Glomerular visceral epithelial cell (primary cell): ENCODE results near the gene APOBEC3H.

ENCODE experiments used
- DNase-seq: peaks from one replicate; pipeline ENCODE4 v3.0.0-alpha.2; 2016; ENCODE audit errors: extremely low spot score

APOBEC3H gene

DNA sequence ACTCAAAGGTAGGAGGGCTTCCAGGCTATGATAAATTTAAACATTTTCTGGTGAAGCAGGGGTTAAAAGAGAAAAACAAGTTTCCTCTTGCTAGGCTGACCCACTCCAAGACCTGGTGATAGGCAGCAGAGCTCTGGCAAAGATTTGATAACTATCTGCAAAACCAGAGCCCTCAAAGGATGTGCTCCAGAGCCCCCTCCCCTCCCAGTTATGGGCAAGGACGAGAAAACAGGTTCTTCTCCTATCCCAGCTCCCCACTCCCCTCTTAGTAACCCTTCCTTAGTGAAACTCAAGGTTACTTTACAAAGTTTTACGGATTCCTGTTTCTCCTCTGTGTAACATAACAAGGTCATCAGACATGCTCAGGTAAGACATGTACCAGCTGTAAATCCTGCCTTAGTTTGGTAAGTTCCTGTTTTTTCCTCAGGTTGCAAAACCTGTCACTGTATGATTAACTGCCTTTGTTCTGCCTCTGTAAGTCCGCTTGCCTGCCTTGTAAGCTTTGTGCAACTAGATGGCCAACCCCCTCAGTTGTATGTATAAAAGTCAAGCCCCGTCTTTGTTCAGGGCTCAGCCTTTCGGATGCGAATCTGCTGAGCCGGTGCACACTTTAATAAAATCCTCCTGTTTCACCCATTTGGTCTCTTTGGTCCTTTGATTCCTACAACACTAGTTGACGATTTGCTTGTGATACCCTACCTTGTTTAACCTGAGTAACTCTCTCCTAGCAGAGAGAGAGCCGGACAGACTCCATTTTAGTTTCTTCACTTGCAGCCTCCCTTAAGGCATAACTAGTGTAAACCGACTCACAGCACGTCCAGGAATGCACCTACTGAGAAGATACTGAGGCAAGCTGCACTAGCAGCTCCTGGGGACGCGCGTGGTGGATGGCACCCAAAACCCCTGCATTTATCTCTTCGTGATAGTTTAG lies 13.9 kb downstream of the APOBEC3H start:
- no peak for DNase-seq

DNA sequence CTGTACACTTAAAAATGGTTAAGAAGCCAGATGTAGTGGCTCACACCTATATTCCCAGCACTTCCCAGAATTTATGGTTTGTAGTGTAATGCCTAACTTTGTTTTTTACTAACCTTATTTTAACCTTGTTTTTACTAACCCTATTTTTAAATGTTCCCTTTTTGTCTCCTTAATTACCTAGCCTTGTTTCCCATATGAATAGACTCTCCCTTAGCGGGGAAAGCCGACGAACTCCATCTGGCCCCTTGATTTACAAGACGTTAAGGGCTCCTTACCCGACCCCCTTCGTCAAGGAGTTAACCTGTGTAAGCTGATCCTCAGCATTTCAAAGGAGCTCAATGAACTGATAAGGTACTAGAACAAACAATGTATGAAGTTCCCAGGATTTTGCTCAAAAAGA lies 17.1 kb downstream of the APOBEC3H start:
- DNase-seq = no peak

DNA sequence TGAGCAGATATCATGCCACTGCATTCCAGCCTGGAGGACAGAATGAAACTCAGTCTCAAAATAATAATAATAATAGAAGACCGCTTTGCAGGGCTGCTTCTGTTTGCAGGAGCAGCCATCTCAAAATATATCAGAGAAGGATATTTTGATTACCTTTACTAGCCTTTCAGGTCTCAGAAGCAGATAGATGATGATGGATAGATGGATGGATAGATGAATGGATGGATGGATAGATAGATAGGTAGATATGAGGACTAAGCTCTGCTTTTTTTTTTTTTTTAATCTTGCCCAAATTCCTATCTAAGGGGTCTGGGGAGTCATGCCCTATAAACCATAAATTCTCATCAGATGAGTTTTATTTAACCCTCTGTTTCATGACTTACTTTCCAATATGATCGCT lies 18.5 kb downstream of the APOBEC3H start:
- no peak for DNase-seq

- DNase-seq = no peak
These were observed 19.1 kb downstream of the APOBEC3H start for GRCh38 chr22:39115977-39116621.

DNA sequence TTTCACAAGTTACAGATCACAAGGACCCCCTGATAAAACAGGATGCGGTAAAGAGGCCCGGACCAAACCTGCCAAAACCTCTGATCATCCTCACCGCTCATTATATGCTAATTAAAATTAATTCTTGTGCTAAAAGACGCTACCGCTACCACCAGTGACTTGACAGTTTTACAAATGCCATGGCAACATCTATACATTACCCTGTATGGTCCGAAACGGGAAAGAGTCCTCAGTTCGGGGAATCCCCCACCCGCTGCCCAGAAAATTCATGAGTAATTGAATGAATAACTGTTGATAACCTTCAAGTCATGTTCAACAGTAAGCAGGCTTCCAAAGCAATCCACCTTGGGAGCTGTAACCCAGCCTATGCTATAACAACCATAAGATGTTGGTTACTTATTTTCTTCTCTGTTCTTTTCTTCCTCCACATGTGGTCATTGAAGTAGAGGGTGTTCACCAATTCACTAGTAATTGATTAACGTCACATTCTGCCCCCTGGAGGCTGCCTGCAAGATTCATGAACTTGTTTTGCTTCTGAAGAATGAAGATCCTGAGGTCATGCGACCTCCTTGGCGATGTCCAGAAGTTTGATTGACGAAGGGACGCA lies 20.6 kb downstream of the APOBEC3H start:
- peak; percentile 40 for DNase-seq

DNA sequence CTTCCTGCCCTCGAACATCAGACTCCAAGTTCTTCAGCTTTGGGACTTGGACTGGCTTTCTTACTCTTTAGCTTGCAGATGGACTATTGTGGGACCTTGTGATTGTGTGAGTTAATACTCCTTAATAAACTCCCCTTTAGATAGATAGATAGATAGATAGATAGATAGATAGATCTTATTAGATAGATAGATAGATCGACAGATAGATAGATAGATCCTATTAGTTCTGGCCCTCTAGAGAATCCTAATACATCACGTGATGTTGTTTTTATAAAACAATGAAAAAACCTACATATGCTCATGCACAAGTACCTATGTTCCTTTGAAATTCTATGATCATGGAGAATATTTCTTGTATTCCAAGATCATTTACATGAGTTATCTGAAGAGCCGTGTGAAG lies 23.9 kb downstream of the APOBEC3H start:
- DNase-seq = no peak

DNA sequence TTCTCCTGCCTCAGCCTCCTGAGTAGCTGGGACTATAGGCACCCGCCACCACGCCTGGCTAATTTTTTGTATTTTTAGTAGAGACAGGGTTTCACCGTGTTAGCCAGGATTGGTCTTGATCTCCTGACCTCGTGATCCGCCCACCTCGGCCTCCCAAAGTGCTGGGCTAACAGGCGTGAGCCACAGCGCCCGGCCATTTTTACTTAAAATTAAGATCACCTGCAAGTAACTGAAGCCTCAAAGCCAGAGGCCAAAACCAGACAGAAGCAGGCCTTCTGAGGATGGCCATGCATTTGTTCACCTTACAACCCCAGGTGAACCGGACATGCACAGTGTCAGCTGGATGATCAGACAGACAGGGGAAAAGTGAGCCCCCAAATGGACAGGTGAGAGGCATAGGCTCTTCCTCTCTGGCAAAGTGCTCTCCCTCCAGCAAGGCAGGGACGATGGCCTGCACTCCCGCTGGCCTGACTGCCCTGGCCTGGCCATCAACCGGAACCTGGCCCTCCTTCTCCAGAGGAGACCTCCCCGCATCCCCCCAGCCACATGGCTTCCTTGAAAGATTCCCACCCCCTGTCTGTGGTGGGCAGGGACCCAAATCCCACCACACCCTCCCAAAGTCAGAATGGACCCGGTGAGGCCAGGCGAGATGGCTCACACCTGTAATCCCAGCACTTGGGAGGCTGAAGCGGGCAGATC lies 25.9 kb downstream of the APOBEC3H start:
- DNase-seq = no peak

DNA sequence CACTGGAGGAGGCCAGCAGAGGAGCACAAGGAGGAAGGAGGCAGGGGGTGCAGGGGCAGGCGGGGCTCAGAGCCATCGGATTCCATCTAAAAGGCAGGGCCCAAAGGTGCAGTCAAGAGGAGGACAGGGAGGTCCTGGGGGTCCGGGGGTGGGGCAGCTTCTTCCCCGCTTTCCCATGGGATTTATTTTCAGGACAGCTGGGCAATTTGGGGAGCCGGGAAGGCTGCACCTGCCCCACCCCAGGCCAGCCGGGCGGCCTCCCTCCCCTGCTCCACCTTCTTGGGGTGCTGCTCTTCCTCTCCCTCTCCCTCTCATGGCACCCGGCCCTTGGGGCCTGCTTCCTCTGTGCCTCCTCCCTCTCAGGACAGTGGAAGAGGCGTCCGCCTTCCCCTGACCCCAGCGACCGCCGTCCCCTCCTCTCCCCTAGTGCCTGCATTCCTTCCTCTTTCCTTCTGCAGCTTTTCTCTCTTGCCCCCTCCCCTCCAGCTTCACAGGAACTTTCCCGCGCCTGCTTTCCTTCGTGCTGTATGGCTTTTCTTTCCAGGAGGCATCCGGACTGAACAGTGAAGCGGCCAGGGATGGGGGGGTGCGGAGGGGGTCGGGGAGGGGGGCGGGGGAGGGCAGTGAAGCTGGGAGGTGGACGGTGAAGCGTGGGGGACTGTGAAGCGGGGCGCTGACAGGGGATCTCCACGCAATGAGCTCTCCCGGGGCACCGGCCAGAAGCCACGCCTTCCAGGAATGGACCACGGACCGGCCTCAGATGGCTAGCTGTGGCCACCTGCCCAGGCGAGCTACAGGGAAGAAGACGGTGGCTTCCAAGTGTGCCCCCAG lies 26.9 kb downstream of the APOBEC3H start:
- no peak for DNase-seq

- no peak for DNase-seq
These were observed 28.6 kb downstream of the APOBEC3H start for GRCh38 chr22:39125622-39126021.

DNA sequence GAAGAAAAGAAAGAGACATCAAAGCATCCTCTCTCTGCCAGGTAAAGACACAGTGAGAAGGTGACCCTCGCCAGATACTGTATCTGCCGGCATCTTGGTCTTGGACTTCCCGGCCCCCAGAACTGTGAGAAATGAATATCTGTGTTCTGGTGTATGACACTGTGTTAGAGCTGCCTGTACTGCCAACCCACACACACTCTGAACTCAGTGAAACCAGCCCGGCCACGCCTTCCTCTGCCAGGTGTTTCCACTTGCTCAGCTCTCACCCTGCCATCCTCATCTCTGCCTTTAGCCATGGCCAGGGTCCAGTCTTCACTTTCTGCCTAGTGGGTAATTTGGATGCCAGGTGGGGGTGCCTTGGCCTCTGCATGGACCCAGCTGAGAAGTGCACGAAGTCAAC lies 31.5 kb downstream of the APOBEC3H start:
- DNase-seq = no peak

GRCh38 chr22:39129081-39129480 lies 32.0 kb downstream of the APOBEC3H start:
- no peak for DNase-seq

DNA sequence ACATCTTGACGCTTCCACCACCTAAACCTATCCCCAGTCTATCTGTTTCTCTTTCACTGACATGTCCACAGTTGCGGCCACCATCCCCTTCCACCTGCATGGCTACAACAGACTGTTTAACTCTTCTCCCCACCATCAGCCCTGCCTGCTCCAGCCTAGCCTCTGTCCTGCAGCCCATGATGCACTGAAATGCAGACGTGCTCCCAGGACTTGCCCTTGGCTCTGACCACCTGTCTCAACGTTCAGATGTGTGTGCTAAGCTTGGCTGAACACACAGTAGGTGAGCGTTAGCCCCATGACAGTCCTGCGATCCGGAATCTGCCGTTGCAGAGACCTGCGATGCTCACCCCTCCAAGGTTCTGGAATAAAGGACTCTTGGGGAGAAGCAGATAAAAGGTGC lies 32.7 kb downstream of the APOBEC3H start:
- DNase-seq = no peak

DNA sequence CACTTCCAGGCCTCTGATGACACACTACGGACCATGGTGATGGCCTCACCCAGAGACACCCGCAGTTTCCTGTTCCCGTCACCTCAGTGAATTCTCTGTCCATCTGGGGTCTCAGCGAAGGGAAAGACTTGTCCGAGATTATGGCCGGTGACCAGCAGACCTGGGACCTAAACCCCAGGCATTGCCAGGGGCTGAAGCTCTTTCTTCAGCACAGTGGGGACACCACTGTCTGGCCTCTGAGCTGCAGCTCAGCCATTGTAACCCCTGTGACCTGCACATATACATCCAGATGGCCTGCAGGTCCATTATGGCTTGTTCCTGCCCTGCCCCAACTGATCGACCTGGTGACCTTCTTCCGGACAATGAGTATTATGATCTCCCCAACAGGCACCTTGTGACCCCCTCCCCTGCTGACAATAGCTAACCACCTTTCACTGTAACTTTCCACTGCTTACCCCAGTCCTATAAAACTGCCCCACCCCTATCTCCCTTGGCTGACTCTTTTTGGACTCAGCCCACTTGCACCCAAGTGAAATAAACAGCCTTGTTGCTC lies 33.2 kb downstream of the APOBEC3H start:
- no peak for DNase-seq

DNA sequence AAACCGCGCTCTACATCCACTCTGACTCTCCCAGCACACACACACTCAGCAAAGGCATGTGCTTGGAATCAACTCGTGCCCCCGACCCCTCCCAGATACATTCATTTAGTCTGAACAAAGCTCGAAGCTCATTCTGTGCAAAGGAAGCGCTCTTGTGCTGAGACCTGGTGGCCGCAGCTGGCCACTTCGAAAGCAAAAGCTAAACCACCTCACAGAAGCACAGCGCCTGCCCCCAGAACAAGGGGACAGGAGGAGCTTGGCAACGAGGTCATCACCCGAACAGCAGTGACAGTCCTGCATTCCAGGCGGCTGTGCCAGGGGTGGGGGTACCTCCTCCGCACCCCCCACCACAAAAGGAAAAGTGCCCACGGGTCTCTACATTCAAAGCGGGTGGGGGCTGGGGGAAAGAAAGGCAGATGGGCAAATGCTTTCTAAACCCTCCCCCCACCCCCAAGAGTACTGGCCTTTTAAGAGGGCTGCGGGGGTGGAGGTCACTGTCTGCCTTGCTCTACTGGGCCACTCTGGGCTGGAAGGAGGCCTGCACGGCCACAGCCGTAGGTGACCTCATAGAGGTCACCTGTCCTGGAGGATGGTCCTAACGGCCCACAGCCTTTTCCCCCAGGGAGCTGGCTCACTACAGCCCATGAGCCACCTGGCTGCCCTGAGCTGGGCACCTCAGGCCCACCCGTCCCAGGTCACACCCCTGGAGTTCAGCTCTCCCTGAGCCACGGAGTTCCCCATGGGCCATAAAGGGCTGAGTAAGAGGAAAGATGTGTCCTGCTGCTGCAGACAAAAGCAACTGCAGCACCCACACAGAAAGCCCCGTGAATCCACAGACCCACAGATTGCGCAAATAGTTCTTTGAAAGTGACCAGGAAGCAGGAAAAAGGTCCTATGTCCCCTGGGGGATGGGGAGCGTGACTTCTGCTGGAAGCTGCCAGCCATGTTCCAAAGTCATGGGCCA lies 34.1 kb downstream of the APOBEC3H start:
- no peak for DNase-seq

DNA sequence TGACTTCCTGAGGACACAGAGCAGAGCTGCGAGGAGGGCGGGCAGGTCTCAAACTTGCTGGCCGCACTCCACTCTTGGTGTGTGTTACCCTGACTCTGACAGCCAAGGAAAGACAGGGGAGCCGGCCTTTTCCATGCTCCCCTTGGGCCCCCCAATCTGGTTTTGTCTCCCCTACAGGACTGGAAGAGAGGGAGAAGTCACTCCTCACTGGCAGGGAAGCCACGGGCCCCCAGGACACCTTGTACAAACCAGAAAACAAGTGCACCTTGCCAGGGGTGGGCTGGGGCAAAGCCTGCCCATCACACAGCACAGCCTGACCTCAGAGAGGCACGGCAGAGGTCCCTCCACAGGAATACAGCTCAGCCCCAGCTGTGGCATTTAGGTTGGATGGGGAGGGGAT lies 35.2 kb downstream of the APOBEC3H start:
- no peak for DNase-seq

DNA sequence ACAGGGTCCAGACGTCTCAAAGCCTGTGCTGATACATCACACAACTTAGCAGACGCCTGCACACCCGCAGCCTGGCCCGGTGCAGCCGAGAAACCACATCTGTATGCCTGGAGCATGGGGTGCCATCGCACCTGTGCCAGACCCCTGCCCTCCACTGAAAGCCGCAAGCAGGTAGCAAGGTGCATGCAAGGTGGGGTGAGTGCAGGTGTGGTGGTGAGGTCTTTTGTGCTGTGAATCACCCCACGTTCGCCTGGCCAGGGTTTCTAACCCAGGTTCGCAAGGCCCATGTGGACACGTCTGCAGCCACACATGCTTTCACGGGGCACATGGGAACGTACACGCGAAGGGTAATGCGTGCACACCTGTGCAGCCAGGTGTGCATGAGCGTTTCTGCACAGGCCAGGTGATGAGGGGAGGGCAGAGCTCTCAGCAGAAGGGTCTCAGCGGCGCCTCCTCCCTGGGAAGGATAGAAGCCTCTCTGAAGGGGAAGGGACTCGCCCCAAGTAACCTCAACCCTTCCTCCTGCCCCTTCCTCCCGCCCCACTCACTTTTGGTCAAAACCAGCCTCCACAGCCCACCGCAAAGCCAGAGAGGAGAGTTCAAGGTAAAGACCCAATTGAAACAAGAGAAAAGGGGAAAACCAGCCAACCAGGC lies 36.0 kb downstream of the APOBEC3H start:
- no peak for DNase-seq

- no peak for DNase-seq
These were observed 36.8 kb downstream of the APOBEC3H start for GRCh38 chr22:39133871-39134270.

- DNase-seq = no peak
These were observed 37.5 kb downstream of the APOBEC3H start for GRCh38 chr22:39134366-39135091.
